GM12873 (cell line): ENCODE results near the gene TFE3.

Experiments used
- CTCF ChIP-seq: IDR thresholded peaks from 2 replicates; pipeline ENCODE4 v1.5.1; 2012; ENCODE audit warnings: low read depth, mild to moderate bottlenecking, moderate library complexity, low read length, control low read depth; ENCODE audit not compliant: insufficient read depth; ENCODE audit errors: missing control alignments

The TFE3 gene

GRCh38 chrX:49060914-49061313 lies 17.8 kb upstream of the TFE3 start:
- TF ChIP-seq CTCF = no peak

- no peak for TF ChIP-seq CTCF
Observed at GRCh38 chrX:49059681-49060085, 16.5 kb upstream of the TFE3 start.

- no peak for TF ChIP-seq CTCF
Observed at GRCh38 chrX:49059201-49059600, 16.0 kb upstream of the TFE3 start.

- no peak for TF ChIP-seq CTCF
Observed at GRCh38 chrX:49058794-49059193, 15.6 kb upstream of the TFE3 start, which contains the start of gene CCDC120. Gene CCDC120, plus strand, starts transcription at chrX:49058999. Its CDS starts 3,043 bp downstream, at chrX:49062042.

- TF ChIP-seq CTCF = no peak
Observed at GRCh38 chrX:49054073-49054762, 11.1 kb upstream of the TFE3 start.

GRCh38 chrX:49053223-49054072 lies 10.3 kb upstream of the TFE3 start:
- no peak for TF ChIP-seq CTCF

GRCh38 chrX:49043987-49044281 lies 777 bp upstream of the TFE3 start:
- TF ChIP-seq CTCF = no peak
